HepG2 (cell line): ENCODE measurements around the gene GNG12. TPM values are rescaled to one million over a fixed set of nuclear protein-coding genes. Genes with fewer than 3 reads are reported as not detected.

Source experiments
- ATAC-seq: fragments of 200-7000 bp; cut with Tn5 transposase; 3 replicates; pipeline ENCODE4 v1.9.1; 2020; ENCODE audit warnings: mild to moderate bottlenecking, moderate library complexity
- BruUV-seq: library from RNA; stranded (reverse); fragments of 400-500 nt; replicated peaks from 2 replicates; lab custom pipeline; 2021; lab: Mats Ljungman, UMichigan
- CTCF ChIA-PET: fragments of 300-600 bp; formaldehyde crosslinking; extraction: SDS; loops from one replicate; lab custom pipeline; 2021; ENCODE audit warnings: low total read pairs, inconsistent platforms, low intra/inter-chr PET ratio; lab: Yijun Ruan, JAX
- POLR2A ChIA-PET: fragments of 350-600 bp; sonication (Branson Sonifier 250); formaldehyde crosslinking; loops from one replicate; lab custom pipeline; 2020; ENCODE audit warnings: antibody characterized with exemption, inconsistent platforms; lab: Yijun Ruan, JAX
- DNase-seq: peaks from one replicate; pipeline ENCODE4 v3.0.0-alpha.2; 2015; ENCODE audit warnings: low spot score
- FAIRE-seq: peaks from 3 replicates; lab custom pipeline; 2011; peaks lifted over from hg19 to GRCh38; lab: Jason Lieb, UNC
- H2AFZ ChIP-seq: one replicate; pipeline ENCODE4 v1.6.1; 2011; ENCODE audit warnings: low read length, inconsistent platforms
- H3K27ac ChIP-seq: fragments of 300-600 bp; 3 replicates; pipeline ENCODE4 v1.8.0; 2011; ENCODE audit warnings: mixed run types, mild to moderate bottlenecking, mixed read lengths, low read length, inconsistent platforms; ENCODE audit not compliant: insufficient read depth; ENCODE audit errors: extremely low read length
- H3K27me3 ChIP-seq, 2 experiments: fragments of 200-600 bp in 1 of 2; 2 replicates in 1 of 2; 3 replicates in 1 of 2; pipeline versions ENCODE4 v1.6.0 to v1.8.0; 2011; ENCODE audit warnings: low read length in 2 of 2, mild to moderate bottlenecking in 2 of 2, moderate library complexity in 2 of 2, inconsistent platforms in 1 of 2; ENCODE audit not compliant: insufficient read depth in 2 of 2, control insufficient read depth in 1 of 2
- H3K36me3 ChIP-seq, 2 experiments: fragments of 200-600 bp in 1 of 2; replicated peaks in 1 of 2; 2 replicates in 1 of 2; 3 replicates in 1 of 2; pipeline versions ENCODE4 v1.5.1 to v1.8.0; 2011; ENCODE audit warnings: low read length in 2 of 2, inconsistent platforms in 1 of 2; ENCODE audit not compliant: insufficient read depth in 2 of 2, control insufficient read depth in 1 of 2
- H3K4me1 ChIP-seq: 2 replicates; pipeline ENCODE4 v1.5.1; 2012; ENCODE audit warnings: low read length, inconsistent platforms; ENCODE audit not compliant: insufficient read depth
- H3K4me2 ChIP-seq: 2 replicates; pipeline ENCODE4 v1.6.0; 2011; ENCODE audit warnings: low read depth, low read length, inconsistent platforms
- H3K4me3 ChIP-seq, 3 experiments: fragments of 200-600 bp in 1 of 3; sonication (generic), shearing (Covaris generic) in 1 of 3; replicated peaks in 1 of 3; 2 replicates each; pipeline ENCODE4 v1.5.1; 2011 to 2016; ENCODE audit warnings: low read length in 3 of 3, inconsistent platforms in 2 of 3, low read depth in 2 of 3, mild to moderate bottlenecking in 2 of 3, control low read depth in 1 of 3, mixed read lengths in 1 of 3; ENCODE audit not compliant: insufficient read depth in 1 of 3
- H3K79me2 ChIP-seq: one replicate; pipeline ENCODE4 v1.6.1; 2011; ENCODE audit warnings: low read length, inconsistent platforms; ENCODE audit not compliant: insufficient read depth
- H3K9ac ChIP-seq: 2 replicates; pipeline ENCODE4 v1.6.0; 2011; ENCODE audit warnings: mild to moderate bottlenecking, low read depth, low read length, inconsistent platforms; ENCODE audit not compliant: insufficient read depth
- H3K9me3 ChIP-seq: 2 replicates; pipeline ENCODE4 v1.5.1; 2012; ENCODE audit warnings: mild to moderate bottlenecking, low read length
- H4K20me1 ChIP-seq: 2 replicates; pipeline ENCODE4 v1.6.0; 2011; ENCODE audit warnings: inconsistent platforms, mild to moderate bottlenecking, low read length, moderate library complexity; ENCODE audit not compliant: insufficient read depth
- EZH2 ChIP-seq: conservative IDR thresholded peaks from 2 replicates; pipeline ENCODE4 v1.6.1; 2012; ENCODE audit warnings: mild to moderate bottlenecking, low read depth, low read length, moderate library complexity
- KLF16 ChIP-seq, 2 experiments: sonication (generic) in 1 of 2; formaldehyde crosslinking in 1 of 2; IDR thresholded peaks; 2 replicates each; pipeline versions ENCODE4 v1.6.1 to v1.8.0; 2016 to 2023; ENCODE audit warnings: missing genetic modification reagents in 2 of 2, missing compliant biosample characterization in 1 of 2
- RAD51 ChIP-seq: fragments of 450-650 bp; IDR thresholded peaks from 2 replicates; pipeline ENCODE4 v1.6.1; 2016; ENCODE audit warnings: borderline replicate concordance
- RBM39 ChIP-seq: fragments of 200-400 bp; formaldehyde crosslinking; IDR thresholded peaks from one replicate; pipeline ENCODE4 v1.6.1; 2018; ENCODE audit warnings: antibody characterized with exemption, mild to moderate bottlenecking, low read depth, low read length; ENCODE audit not compliant: poor library complexity, severe bottlenecking
- SALL1 ChIP-seq: sonication (generic); formaldehyde crosslinking; IDR thresholded peaks from 2 replicates; pipeline ENCODE4 v1.8.0; 2022; ENCODE audit warnings: mild to moderate bottlenecking, missing genetic modification reagents
- SMAD3 ChIP-seq: sonication (generic); formaldehyde crosslinking; IDR thresholded peaks from 2 replicates; pipeline ENCODE4 v1.4.0; 2020; ENCODE audit warnings: missing genetic modification reagents
- SMC3 ChIP-seq: IDR thresholded peaks from 2 replicates; pipeline ENCODE4 v1.6.1; 2011; ENCODE audit warnings: low read length, improper control_type of control experiment
- SP2 ChIP-seq: sonication (generic); formaldehyde crosslinking; IDR thresholded peaks from 2 replicates; pipeline ENCODE4 v1.5.1; 2020; ENCODE audit warnings: mild to moderate bottlenecking, missing genetic modification reagents
- ZNF230 ChIP-seq: sonication (generic); formaldehyde crosslinking; IDR thresholded peaks from 2 replicates; pipeline ENCODE4 v1.4.0; 2020; ENCODE audit warnings: mild to moderate bottlenecking, missing genetic modification reagents
- ZNF766 ChIP-seq: sonication (generic); formaldehyde crosslinking; IDR thresholded peaks from 2 replicates; pipeline ENCODE4 v1.5.0; 2020; ENCODE audit warnings: missing genetic modification reagents, borderline replicate concordance
- WGBS: methylation state at CpG from one replicate; pipeline ENCODE4 v1.1.6; 2017; ENCODE audit warnings: low lambda C conversion rate; 5-methylcytosine and 5-hydroxymethylcytosine counted together
- in situ Hi-C: cut with HindIII; loops from 2 replicates; pipeline ENCODE4 v1.10.0; 2017; ENCODE audit warnings: low pct_unique_long_range_greater_than_20kb; ENCODE audit not compliant: extremely low pct_ligation_motif_present
- intact Hi-C: fragments of 100-400 bp; cut with micrococcal nuclease; formaldehyde crosslinking; loops from one replicate; pipeline ENCODE4 v1.10.0; 2022; ENCODE audit not compliant: unreplicated experiment
- polyA plus RNA-seq, 8 experiments: library from polyadenylated mRNA; depleted of rRNA in 3 of 8; stranded (reverse) in 7 of 8; unstranded in 1 of 8; fragments of >200 nt; fragmentation: Illumina TruSeq in 4 of 8; extraction: Trizol in 4 of 8; gene quantifications; 2 replicates each; pipeline versions ENCODE4 v1.2.1 to v1.2.3, GENCODE V29; 2011 to 2016; ENCODE audit warnings: low read depth in 4 of 8, missing spikeins in 1 of 8, mixed read lengths in 1 of 8; ENCODE audit not compliant: insufficient read depth in 1 of 8
- total RNA-seq, 5 experiments: library from RNA; depleted of rRNA; stranded (reverse); fragments of >200 nt; fragmentation: Illumina TruSeq; extraction: Trizol; gene quantifications; 2 replicates each; pipeline ENCODE4 v1.2.3, GENCODE V29; 2016; ENCODE audit warnings: low read depth in 1 of 5
- TF ChIP-seq, protein P1 (sequence below): sonication (generic); formaldehyde crosslinking; IDR thresholded peaks from 2 replicates; pipeline ENCODE4 v1.8.1; 2023; ENCODE audit warnings: mild to moderate bottlenecking, moderate library complexity, missing genetic modification reagents
- TF ChIP-seq, protein P2 (sequence below): sonication (generic); formaldehyde crosslinking; IDR thresholded peaks from 2 replicates; pipeline ENCODE4 v1.4.0; 2020; ENCODE audit warnings: missing genetic modification reagents, borderline replicate concordance

Gene GNG12
- total and polyA plus RNA-seq, 2 of the 13 experiments (the other 11 are each of a cell fraction or from before 2014, with no cell fraction given) = 0.11 TPM

DNA sequence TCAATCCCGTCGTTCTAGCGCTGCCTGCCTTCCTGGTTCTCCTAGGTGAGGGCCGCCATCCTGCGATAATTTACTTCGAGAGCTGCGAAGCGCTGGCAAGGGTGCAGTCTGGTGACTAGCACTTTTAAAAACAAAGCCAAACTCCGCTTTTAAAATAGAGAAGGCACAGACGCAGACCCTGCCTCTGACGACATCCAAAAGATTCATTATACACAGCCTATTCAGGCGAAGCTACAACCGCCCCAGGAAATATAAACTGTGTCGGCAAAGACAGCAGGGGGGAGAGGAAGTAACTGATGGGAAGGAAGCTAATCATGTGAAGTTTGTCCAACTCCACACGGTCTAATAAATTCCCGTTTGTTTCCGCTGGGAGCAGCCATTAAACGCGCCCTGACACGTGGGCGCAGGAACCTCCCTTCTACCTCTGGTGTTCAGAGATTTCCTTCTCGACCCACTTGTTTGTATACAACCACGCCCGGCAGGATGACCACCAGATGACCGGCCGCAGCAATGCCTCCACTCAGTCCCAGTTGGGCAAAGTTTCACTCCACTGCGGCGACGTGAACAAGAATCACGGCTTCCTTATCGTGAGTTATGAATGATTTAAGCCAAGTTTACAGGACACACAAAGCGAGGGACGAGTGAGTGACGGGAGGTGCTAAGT is 1.3 kb downstream of the GNG12 start:
- no peak overlapping the region for H2AFZ ChIP-seq
- peak overlapping the region in 1 of 3 experiments; percentile 62; a peak in 2 of 6 replicates for H3K4me3 ChIP-seq
- DNase-seq = no peak
- intact Hi-C loops = no loop called here
- BruUV-seq = no TSS peak
- ChIA-PET POLR2A (no interaction called here), CTCF (no interaction called here)
- TF ChIP-seq SP2 (CRISPR knock-in tag) = no peak
- TF ChIP-seq EZH2 = peak; percentile 92; the same call in 1 of the 2 replicates
- H3K4me2 ChIP-seq = peak overlapping the region; percentile 72
- H3K9me3 ChIP-seq = no peaks in the 10 kb centered on the region
- in situ Hi-C loops = no loop called here
- H3K27ac ChIP-seq = no peak overlapping the region
- peaks cover 5 to 45% of the 10 kb centered on the region in 2 experiments for H3K27me3 ChIP-seq
- no peak for FAIRE-seq
- no peaks in the 10 kb centered on the region for H4K20me1 ChIP-seq
- ATAC-seq = peak; percentile 33
- no peak overlapping the region for H3K9ac ChIP-seq
- WGBS = 18% methylated on average over 34 of the region's 34 CpGs
- no peaks in the 10 kb centered on the region for H3K79me2 ChIP-seq
- no peaks in the 10 kb centered on the region for H3K36me3 ChIP-seq
- H3K4me1 ChIP-seq = peaks cover 12% of the 10 kb centered on the region

DNA sequence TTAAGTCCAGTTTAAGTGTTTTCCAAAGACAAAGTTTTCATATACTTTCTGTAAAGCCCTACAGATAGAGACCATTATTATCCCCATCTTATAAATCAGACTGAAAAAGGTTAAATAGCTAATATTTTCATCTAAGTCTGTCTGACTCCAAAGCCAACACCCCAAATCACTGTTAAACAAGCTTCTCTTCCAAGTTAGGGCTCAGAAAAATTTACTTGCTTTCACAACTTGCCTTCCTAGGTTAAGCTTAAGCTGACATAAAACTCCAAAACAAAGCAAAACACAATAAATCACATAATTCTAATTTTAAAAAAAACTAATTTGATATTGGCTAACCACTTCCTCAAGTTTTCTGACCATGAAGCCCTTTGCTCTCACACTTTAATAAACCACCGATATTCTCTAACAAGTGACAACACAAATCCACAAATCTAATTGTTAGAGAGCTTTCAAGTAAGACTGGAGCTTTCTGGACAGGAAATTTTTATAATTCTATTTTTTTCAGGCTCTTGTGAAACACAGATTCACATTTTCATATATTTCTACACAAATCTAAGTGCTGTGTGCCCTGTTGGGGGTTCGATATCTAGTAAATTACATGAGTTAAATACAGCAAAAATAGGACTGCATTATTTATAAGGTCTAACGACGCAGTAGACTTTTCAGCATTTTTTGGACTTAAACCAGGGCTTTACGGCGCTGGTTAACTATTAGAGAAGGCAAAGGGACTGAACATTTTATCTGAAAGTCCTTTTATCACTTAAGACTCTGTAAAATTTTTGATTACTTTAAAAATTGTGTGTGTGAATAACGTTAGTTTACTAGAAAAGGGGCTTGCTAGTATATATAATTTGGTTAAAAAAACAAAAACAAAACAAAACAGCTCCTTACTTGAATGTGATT is 2.1 kb downstream of the GNG12 start:
- in situ Hi-C loops (no loop called here), intact Hi-C loops (no loop called here)
- Histone ChIP-seq H3K4me1 (peaks cover 12% of the 10 kb centered on the region), H3K4me2 (no peak overlapping the region), H3K27me3 (peaks cover 5 to 45% of the 10 kb centered on the region in 2 experiments), H4K20me1 (no peaks in the 10 kb centered on the region), H3K27ac (no peak overlapping the region), H3K9ac (no peak overlapping the region), H3K4me3 (no peak overlapping the region), H3K9me3 (no peaks in the 10 kb centered on the region), H3K36me3 (no peaks in the 10 kb centered on the region), H2AFZ (no peak overlapping the region), H3K79me2 (no peaks in the 10 kb centered on the region)
- CTCF ChIA-PET = no interaction called here
- BruUV-seq = no TSS peak
- DNase-seq (no peak), ATAC-seq (no peak), FAIRE-seq (no peak)
- WGBS = 40% methylated on average over 7 of the region's 7 CpGs
- POLR2A ChIA-PET = no interaction called here
- TF ChIP-seq SMC3 (no peak), ZNF230 (CRISPR knock-in tag) (no peak), SMAD3 (CRISPR knock-in tag) (no peak), SALL1 (no peak), KLF16 (CRISPR knock-in tag; IDR thresholded peaks at IDR 0.05) (no peak), RBM39 (no peak), ZNF766 (CRISPR knock-in tag) (no peak), RAD51 (no peak)
- TF ChIP-seq, protein P1, sequence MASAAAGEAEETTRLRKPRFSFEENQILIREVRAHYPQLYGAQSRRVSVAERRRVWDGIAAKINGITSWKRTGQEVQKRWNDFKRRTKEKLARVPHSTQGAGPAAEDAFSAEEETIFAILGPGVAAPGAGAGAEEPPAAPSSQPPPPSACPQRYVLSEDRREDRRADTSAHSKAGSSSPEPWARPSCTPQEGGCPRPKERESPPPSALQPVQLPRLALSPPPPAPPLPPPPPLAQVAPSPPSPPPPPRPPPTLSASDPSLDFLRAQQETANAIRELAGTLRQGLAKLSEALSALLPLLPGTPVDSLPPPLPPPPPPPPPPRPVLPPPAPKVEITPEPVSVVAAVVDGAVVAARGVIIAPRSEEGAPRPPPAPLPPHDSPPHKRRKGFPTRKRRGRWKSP (CRISPR knock-in tag) = no peak
- TF ChIP-seq, protein P2, sequence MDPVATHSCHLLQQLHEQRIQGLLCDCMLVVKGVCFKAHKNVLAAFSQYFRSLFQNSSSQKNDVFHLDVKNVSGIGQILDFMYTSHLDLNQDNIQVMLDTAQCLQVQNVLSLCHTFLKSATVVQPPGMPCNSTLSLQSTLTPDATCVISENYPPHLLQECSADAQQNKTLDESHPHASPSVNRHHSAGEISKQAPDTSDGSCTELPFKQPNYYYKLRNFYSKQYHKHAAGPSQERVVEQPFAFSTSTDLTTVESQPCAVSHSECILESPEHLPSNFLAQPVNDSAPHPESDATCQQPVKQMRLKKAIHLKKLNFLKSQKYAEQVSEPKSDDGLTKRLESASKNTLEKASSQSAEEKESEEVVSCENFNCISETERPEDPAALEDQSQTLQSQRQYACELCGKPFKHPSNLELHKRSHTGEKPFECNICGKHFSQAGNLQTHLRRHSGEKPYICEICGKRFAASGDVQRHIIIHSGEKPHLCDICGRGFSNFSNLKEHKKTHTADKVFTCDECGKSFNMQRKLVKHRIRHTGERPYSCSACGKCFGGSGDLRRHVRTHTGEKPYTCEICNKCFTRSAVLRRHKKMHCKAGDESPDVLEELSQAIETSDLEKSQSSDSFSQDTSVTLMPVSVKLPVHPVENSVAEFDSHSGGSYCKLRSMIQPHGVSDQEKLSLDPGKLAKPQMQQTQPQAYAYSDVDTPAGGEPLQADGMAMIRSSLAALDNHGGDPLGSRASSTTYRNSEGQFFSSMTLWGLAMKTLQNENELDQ (CRISPR knock-in tag) = no peak
